HG02885 (cell line): ENCODE measurements around the gene SLMAP.
A peak's percentile ranks its signal among the peaks of the same experiment; 100 is the strongest.

Source experiments
- ATAC-seq: cut with Tn5 transposase; IDR thresholded peaks from one replicate; pipeline ENCODE4 v1.9.1; 2021; ENCODE audit warnings: mild to moderate bottlenecking; ENCODE audit not compliant: unreplicated experiment, poor library complexity

SLMAP gene

GRCh38 chr3:57746156-57747010 is 9.7 kb upstream of the SLMAP start:
- no peak for ATAC-seq

GRCh38 chr3:57749542-57749941 is 6.6 kb upstream of the SLMAP start:
- ATAC-seq, result no peak

- ATAC-seq, result no peak
Observed at GRCh38 chr3:57752307-57752706, 3.8 kb upstream of the SLMAP start.

- ATAC-seq, result no peak
Observed at GRCh38 chr3:57753016-57753415, 3.1 kb upstream of the SLMAP start.

- no peak for ATAC-seq
Observed at GRCh38 chr3:57755368-57755675, 787 bp upstream of the SLMAP start.

- peak; percentile 26 for ATAC-seq
Observed at GRCh38 chr3:57756528-57757401, 656 bp downstream of the SLMAP start.

- no peak for ATAC-seq
Observed at GRCh38 chr3:57757642-57758297, 1.7 kb downstream of the SLMAP start.

- no peak for ATAC-seq
Observed at GRCh38 chr3:57758686-57759085, 2.6 kb downstream of the SLMAP start.

GRCh38 chr3:57764794-57765193 is 8.7 kb downstream of the SLMAP start:
- no peak for ATAC-seq

- ATAC-seq, result no peak
Observed at GRCh38 chr3:57768595-57768994, 12.5 kb downstream of the SLMAP start.

GRCh38 chr3:57770009-57770827 is 14.1 kb downstream of the SLMAP start:
- no peak for ATAC-seq

- no peak for ATAC-seq
Observed at GRCh38 chr3:57772251-57772650, 16.1 kb downstream of the SLMAP start.

GRCh38 chr3:57777774-57778173 is 21.7 kb downstream of the SLMAP start:
- ATAC-seq, result no peak

- ATAC-seq, result no peak
Observed at GRCh38 chr3:57778494-57778893, 22.4 kb downstream of the SLMAP start.

GRCh38 chr3:57779666-57780065 is 23.6 kb downstream of the SLMAP start:
- ATAC-seq, result no peak

GRCh38 chr3:57783186-57784088 is 27.3 kb downstream of the SLMAP start:
- ATAC-seq, result no peak

- no peak for ATAC-seq
Observed at GRCh38 chr3:57784089-57784735, 28.1 kb downstream of the SLMAP start.

GRCh38 chr3:57785446-57785845 is 29.3 kb downstream of the SLMAP start:
- ATAC-seq, result no peak
